Mesendoderm (in vitro differentiated cells): ENCODE measurements around the gene DLG2.

Experiments
- DNase-seq: peaks from one replicate; pipeline ENCODE4 v3.0.0; 2013
- H2AK5ac ChIP-seq: 2 replicates; pipeline ENCODE4 v1.6.1; 2013; ENCODE audit warnings: low read length, inconsistent platforms
- H2BK120ac ChIP-seq: 2 replicates; pipeline ENCODE4 v1.6.1; 2013; ENCODE audit warnings: low read depth, mild to moderate bottlenecking, low read length, moderate library complexity, mixed read lengths
- H2BK15ac ChIP-seq: replicated peaks from 2 replicates; pipeline ENCODE4 v1.6.1; 2013; ENCODE audit warnings: low read depth, mild to moderate bottlenecking, moderate library complexity
- H2BK5ac ChIP-seq: 2 replicates; pipeline ENCODE4 v1.6.1; 2013; ENCODE audit warnings: low read length, inconsistent platforms
- H3K18ac ChIP-seq: 2 replicates; pipeline ENCODE4 v1.6.1; 2013; ENCODE audit warnings: mild to moderate bottlenecking, low read length, mixed read lengths
- H3K23ac ChIP-seq: one replicate; pipeline ENCODE4 v1.6.1; 2013; ENCODE audit warnings: low read length
- H3K27ac ChIP-seq: 2 replicates; pipeline ENCODE4 v1.5.1; 2013; ENCODE audit warnings: low read depth, mild to moderate bottlenecking, inconsistent platforms, low read length, moderate library complexity
- H3K27me3 ChIP-seq: 2 replicates; pipeline ENCODE4 v1.6.1; 2013; ENCODE audit warnings: low read length, control low read depth, mild to moderate bottlenecking, inconsistent platforms; ENCODE audit not compliant: insufficient read depth, poor library complexity
- H3K36me3 ChIP-seq: 2 replicates; pipeline ENCODE4 v1.6.1; 2013; ENCODE audit warnings: low read length, inconsistent platforms; ENCODE audit not compliant: control insufficient read depth, insufficient read depth
- H3K4ac ChIP-seq: one replicate; pipeline ENCODE4 v1.6.1; 2013; ENCODE audit warnings: low read depth, mild to moderate bottlenecking, low read length, moderate library complexity
- H3K4me1 ChIP-seq: 2 replicates; pipeline ENCODE4 v1.6.1; 2013; ENCODE audit warnings: low read depth, low read length, inconsistent platforms; ENCODE audit not compliant: control insufficient read depth
- H3K4me2 ChIP-seq: 2 replicates; pipeline ENCODE4 v1.6.1; 2013; ENCODE audit warnings: low read length
- H3K4me3 ChIP-seq: 2 replicates; pipeline ENCODE4 v1.5.1; 2013; ENCODE audit warnings: mild to moderate bottlenecking, low read length
- H3K56ac ChIP-seq: one replicate; pipeline ENCODE4 v1.6.1; 2013; ENCODE audit warnings: low read length
- H3K79me1 ChIP-seq: 2 replicates; pipeline ENCODE4 v1.6.1; 2013; ENCODE audit warnings: low read length, inconsistent platforms
- H3K79me2 ChIP-seq: 2 replicates; pipeline ENCODE4 v1.6.1; 2013; ENCODE audit warnings: mild to moderate bottlenecking, low read length; ENCODE audit not compliant: control insufficient read depth, insufficient read depth
- H3K9ac ChIP-seq: 2 replicates; pipeline ENCODE4 v1.6.1; 2013; ENCODE audit warnings: low read length, inconsistent platforms
- H4K5ac ChIP-seq: one replicate; pipeline ENCODE4 v1.6.1; 2013; ENCODE audit warnings: low read length
- H4K8ac ChIP-seq: one replicate; pipeline ENCODE4 v1.6.1; 2013; ENCODE audit warnings: low read depth, mild to moderate bottlenecking, control low read depth, low read length, moderate library complexity
- WGBS: extraction: QIAGEN DNeasy Blood & Tissue Kit; methylation state at CpG from one replicate; pipeline ENCODE4 v1.1.7; 2013; ENCODE audit warnings: low lambda C conversion rate, missing lambda C conversion rate; ENCODE audit not compliant: insufficient coverage; ENCODE audit errors: extremely low coverage; 5-methylcytosine and 5-hydroxymethylcytosine counted together

The DLG2 gene

GRCh38 chr11:83826078-83826477, 1801.1 kb downstream of the DLG2 start:
- Histone ChIP-seq H3K4me3 (no peak overlapping the region), H3K79me2 (no peaks in the 10 kb centered on the region), H2BK120ac (no peak overlapping the region), H3K56ac (no peak overlapping the region), H3K36me3 (no peaks in the 10 kb centered on the region), H3K9ac (no peak overlapping the region), H2BK5ac (no peak overlapping the region), H3K4ac (no peak overlapping the region), H3K4me2 (no peak overlapping the region), H2AK5ac (no peak overlapping the region), H3K23ac (no peak overlapping the region), H2BK15ac (no peak overlapping the region), H4K5ac (no peak overlapping the region), H4K8ac (no peak overlapping the region), H3K4me1 (no peaks in the 10 kb centered on the region), H3K27ac (no peak overlapping the region), H3K27me3 (no peaks in the 10 kb centered on the region), H3K18ac (no peak overlapping the region), H3K79me1 (no peaks in the 10 kb centered on the region)
- no peak for DNase-seq

- no CpG with 5 or more reads among the region's 7 CpGs for WGBS
- Histone ChIP-seq H2BK5ac (no peak overlapping the region), H4K5ac (no peak overlapping the region)
Measured at GRCh38 chr11:83823461-83824025, 1803.6 kb downstream of the DLG2 start.

GRCh38 chr11:83819931-83820549, 1807.1 kb downstream of the DLG2 start:
- peak; percentile 55 for DNase-seq
- no peaks in the 10 kb centered on the region for H3K36me3 ChIP-seq
- no peak overlapping the region for H3K9ac ChIP-seq
- H3K4ac ChIP-seq = no peak overlapping the region
- peaks cover 4% of the 10 kb centered on the region for H3K4me1 ChIP-seq
- H2AK5ac ChIP-seq = no peak overlapping the region
- no peak overlapping the region for H3K4me2 ChIP-seq
- no peak overlapping the region for H4K8ac ChIP-seq
- no peaks in the 10 kb centered on the region for H3K79me2 ChIP-seq
- no peaks in the 10 kb centered on the region for H3K79me1 ChIP-seq
- H4K5ac ChIP-seq = no peak overlapping the region
- WGBS = no CpG with 5 or more reads among the region's 2 CpGs
- H3K18ac ChIP-seq = no peak overlapping the region
- no peaks in the 10 kb centered on the region for H3K27me3 ChIP-seq
- H2BK5ac ChIP-seq = no peak overlapping the region
- H3K56ac ChIP-seq = no peak overlapping the region
- H2BK120ac ChIP-seq = no peak overlapping the region
- no peak overlapping the region for H2BK15ac ChIP-seq
- no peak overlapping the region for H3K23ac ChIP-seq
- H3K4me3 ChIP-seq = no peak overlapping the region
- H3K27ac ChIP-seq = no peak overlapping the region

More at GRCh38 chr11:83823461-83824025, 1803.6 kb downstream of the DLG2 start:
- Histone ChIP-seq H3K79me1 (no peaks in the 10 kb centered on the region), H3K18ac (no peak overlapping the region), H4K8ac (no peak overlapping the region), H3K79me2 (no peaks in the 10 kb centered on the region), H3K4me1 (no peaks in the 10 kb centered on the region), H2AK5ac (no peak overlapping the region), H3K23ac (no peak overlapping the region), H3K27me3 (no peaks in the 10 kb centered on the region), H3K27ac (no peak overlapping the region), H3K9ac (no peak overlapping the region), H3K4me3 (no peak overlapping the region), H3K56ac (no peak overlapping the region), H3K36me3 (no peaks in the 10 kb centered on the region), H2BK15ac (no peak overlapping the region), H3K4ac (no peak overlapping the region), H3K4me2 (no peak overlapping the region), H2BK120ac (no peak overlapping the region)
- no peak for DNase-seq

- H2BK120ac ChIP-seq = no peak overlapping the region
- no peak overlapping the region for H3K4ac ChIP-seq
- no peak overlapping the region for H3K4me3 ChIP-seq
- H4K8ac ChIP-seq = no peak overlapping the region
- no peak overlapping the region for H3K56ac ChIP-seq
- no peak overlapping the region for H4K5ac ChIP-seq
- H3K79me1 ChIP-seq = no peaks in the 10 kb centered on the region
- H3K27me3 ChIP-seq = no peaks in the 10 kb centered on the region
- DNase-seq = peak; percentile 54
- H3K9ac ChIP-seq = no peak overlapping the region
- no CpG with 5 or more reads among the region's 2 CpGs for WGBS
- no peak overlapping the region for H2AK5ac ChIP-seq
- no peak overlapping the region for H3K27ac ChIP-seq
- H3K23ac ChIP-seq = no peak overlapping the region
- no peaks in the 10 kb centered on the region for H3K79me2 ChIP-seq
- H3K36me3 ChIP-seq = no peaks in the 10 kb centered on the region
- no peak overlapping the region for H2BK15ac ChIP-seq
- no peak overlapping the region for H2BK5ac ChIP-seq
- no peak overlapping the region for H3K18ac ChIP-seq
- no peak overlapping the region for H3K4me2 ChIP-seq
- peaks cover 4% of the 10 kb centered on the region for H3K4me1 ChIP-seq
Measured at GRCh38 chr11:83818349-83818748, 1808.8 kb downstream of the DLG2 start.

DNA sequence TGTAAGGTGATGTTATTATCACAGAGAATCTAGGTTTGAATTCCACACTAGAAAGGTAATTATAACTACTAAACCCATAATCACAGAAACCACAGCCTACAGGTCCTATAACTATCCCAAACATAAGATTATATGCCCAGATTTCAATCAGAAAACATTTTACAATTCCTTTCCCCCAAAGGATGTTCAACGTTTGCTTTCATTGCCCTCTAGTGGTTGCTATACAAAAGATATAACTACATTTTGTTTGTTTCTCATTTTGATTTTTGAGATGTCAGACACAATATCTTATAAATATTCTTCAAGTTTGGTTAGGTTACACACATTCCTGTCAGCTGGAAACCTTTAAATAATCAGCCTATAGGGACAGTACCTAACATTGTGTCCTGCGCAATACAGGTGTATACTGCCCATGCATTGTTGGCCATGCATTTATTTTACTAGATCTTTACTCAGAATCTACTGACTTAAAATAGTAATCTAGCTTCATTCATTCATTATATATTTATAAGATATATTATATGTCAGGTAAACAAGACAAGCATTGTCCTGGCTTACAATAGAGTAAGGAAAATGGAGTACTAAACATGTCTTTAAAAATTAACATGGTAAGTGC, 1810.5 kb downstream of the DLG2 start:
- Histone ChIP-seq H3K4ac (no peak overlapping the region), H3K36me3 (no peaks in the 10 kb centered on the region), H3K27me3 (no peaks in the 10 kb centered on the region), H3K79me2 (no peaks in the 10 kb centered on the region), H3K56ac (no peak overlapping the region), H3K27ac (no peak overlapping the region), H3K79me1 (no peaks in the 10 kb centered on the region), H2BK120ac (no peak overlapping the region), H3K9ac (no peak overlapping the region), H2BK15ac (no peak overlapping the region), H2BK5ac (no peak overlapping the region), H3K4me1 (peaks cover 4% of the 10 kb centered on the region), H2AK5ac (no peak overlapping the region), H3K4me3 (no peak overlapping the region), H3K18ac (no peak overlapping the region), H4K8ac (no peak overlapping the region), H3K4me2 (no peak overlapping the region), H4K5ac (no peak overlapping the region), H3K23ac (no peak overlapping the region)
- no CpG with 5 or more reads among the region's 2 CpGs for WGBS
- DNase-seq = no peak
